22Rv1 (cell line): ENCODE results near the gene ABCA9.

ENCODE experiments used
- CTCF ChIP-seq: fragments of 450-650 bp; IDR thresholded peaks from 2 replicates; pipeline ENCODE4 v1.5.1; 2017; ENCODE audit warnings: mild to moderate bottlenecking
- ZFX ChIP-seq: fragments of 450-650 bp; IDR thresholded peaks from 2 replicates; pipeline ENCODE4 v1.6.1; 2017; ENCODE audit warnings: antibody characterized with exemption, borderline replicate concordance

- TF ChIP-seq CTCF: no peak
- no peak for TF ChIP-seq ZFX
Measured at GRCh38 chr17:69090365-69090764, 29.6 kb upstream of the ABCA9 start.
